Measurements from ENCODE around the gene CTDSPL.
"Not testable (repeated sequence)": the region's sequence is repeated elsewhere in the genome, so short reads cannot be mapped to it uniquely, and the experiment has no call there.

The CTDSPL gene

DNA sequence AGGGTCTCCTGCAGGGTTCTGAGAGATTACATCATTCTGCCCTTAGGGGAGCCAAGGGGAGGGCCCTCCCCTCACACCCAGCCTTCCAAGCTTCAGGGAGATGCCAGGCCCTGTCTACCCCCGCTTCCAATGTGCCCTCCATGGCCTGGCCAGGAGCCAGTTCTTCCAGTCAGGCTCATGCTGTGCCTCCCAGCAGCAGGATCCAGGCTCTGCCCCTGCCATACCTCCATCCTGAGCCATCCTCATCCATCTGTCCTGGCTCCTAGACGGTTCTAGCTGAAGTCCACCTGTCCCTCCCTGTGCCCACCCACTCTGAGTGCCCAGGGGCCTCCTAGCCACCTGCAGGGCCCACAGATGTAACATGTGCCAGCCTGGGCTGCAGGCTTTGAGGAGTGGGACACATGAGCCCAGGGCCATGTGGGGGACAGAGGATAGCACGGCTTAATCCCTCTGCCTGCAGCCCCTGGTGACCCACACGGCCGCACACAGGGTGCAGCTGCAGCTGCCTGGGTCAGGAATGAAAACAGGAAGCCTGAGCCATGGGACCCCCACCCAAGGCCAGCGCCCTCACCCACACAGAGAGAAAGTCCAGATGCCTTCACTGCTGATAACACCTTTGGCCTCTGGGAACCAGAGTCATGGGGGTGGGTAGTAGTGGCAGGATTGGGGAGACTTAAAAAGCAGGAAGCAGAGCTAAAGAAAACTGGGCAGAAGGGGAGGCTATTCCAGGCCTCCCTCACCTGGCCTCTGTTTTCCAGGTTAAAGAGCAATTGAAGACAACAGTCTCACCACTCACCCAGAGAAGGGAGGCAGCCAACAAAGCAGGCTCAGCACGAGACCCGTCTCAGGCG is 156.0 kb downstream of the CTDSPL start:
- DNase-seq (ENCODE audit: low read depth, low spot score): no peak

DNA sequence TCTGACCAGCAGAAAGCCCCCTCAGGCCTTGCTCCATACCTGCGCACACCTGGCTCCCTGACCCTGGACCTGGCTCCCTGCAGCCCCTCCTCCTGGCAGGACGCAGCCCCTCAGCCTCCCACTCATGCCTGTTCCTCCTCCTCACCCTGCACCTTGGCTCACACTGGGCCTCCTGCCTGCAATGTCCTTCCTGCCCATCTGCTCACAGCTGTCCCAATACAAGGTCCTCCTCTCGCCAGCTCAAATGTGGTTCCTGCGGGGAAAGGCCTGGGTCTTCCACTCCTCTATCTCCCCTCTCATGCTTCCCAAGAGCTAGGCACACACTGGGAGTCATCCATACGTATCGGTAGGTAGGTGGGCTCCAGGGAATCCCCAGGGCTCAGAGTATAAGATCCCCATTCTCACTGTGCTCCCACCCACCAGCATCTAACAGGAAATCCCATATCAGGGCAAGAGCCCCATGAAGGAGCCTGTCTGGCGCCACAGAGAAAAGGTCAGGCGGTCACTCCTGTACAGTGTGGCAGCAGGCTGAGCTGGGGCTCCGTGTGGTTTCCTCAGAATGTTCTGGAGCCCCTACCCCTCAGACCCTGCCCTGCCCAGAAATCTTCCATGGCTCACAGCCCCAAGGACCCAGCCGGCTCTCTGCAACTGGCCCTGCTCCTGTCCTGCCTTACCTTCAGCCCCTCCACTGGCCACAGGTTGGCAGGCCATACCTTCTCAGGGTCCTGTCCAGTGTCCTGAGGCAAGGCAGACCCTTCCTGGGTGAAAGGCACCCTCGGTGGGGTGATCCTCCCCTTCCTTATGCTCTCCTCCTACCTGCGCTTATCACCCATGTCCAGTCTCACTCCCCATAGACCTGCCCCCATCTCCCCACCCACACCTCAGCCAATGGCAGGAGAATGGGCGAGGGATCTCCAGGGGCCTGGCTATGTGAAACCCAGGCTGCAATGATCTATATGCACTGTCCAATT is 156.9 kb downstream of the CTDSPL start:
- DNase-seq (ENCODE audit: low read depth, low spot score): no peak

DNA sequence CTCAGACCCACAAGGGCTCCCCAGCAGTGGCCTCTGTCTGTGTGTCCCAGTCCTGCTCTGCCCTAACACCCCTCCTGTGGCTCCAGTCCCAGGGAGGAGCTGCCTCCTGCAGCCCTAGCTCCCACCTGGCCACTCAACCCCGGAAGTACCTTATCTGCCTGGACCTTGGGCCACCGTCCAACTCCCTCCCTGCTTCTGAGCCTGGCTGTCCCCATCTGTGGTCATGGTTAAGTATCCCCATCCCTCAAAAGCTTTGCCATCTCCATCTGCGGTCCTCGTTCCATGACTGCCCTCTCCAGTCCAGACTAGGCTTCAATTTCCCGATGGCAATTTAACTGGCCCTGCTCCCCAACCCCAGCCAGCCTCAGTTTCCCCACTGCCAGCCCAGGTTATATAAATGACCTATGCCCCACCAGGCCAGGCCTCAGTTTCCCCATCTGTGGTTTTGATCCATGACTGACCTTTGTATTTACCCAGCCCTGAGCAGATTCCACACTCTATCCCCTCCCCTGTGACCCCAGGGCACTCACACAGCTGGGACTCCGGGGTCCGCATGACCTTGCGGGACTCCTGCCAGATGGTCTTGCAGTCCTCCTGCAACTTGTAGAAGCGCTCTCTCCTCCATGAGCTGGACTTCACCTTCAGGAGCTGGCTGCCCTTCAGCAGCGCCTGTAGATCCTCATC is 158.1 kb downstream of the CTDSPL start:
- DNase-seq (ENCODE audit: low read depth, low spot score): no peak

DNA sequence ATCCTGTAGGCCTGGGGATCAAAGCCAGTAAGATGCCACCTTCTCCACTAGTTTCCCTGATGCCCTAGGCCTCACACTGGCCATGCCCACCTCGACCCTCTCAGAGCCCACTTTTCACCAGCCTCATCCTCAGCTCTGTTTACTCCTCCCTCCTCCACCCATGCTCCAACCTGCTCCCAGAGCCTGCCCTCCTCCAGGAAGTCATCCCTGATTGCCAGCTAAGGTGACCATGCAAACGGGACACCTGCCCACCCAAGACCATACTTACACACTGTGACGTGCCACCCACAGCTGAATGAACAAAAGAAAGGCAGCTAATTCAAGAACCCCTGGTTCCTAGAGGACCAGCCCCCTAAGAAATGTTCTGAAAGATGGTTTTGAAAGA is 158.7 kb downstream of the CTDSPL start:
- no peak for DNase-seq (ENCODE audit: low read depth, low spot score)

DNA sequence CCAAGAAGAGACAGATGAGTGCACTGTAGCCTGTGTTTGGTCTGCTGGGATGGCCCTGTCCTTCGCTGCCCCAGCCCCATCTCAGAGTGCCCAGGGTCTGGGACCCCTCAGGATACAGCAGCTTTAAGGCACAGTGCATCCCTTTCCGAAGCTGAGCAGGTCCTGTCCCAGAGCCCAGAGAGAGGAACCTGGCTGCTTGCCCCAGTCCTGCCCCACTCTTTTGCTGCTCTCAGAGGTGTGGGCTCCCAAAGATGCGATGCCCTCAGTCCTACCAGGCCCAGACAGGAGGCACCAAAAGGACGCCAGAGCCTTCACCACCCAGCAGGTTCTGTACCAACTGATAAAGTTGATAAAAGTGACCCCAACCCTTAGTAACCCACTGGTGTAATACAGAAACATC is 159.5 kb downstream of the CTDSPL start:
- DNase-seq (ENCODE audit: low read depth, low spot score): no peak

DNA sequence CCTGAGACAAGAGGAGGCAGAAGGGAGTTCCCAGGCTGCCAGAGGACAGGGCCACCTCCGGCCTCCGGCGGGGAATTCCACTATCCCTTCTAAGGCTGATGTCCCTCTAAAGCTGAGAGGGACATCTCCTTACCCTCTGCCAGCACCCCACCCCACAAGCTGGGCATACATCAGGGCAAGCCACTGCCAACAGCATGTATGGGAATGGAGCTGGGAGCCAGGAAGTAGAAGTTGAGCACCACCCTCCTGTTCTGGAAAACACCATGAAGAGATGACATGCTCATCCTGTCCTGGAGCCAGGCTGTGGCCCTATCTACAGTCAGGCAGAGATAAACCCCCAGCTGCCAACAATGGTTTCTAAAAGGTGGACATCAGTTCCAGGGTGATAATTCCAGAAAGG is 160.6 kb downstream of the CTDSPL start:
- no peak for DNase-seq (ENCODE audit: low read depth, low spot score)

DNA sequence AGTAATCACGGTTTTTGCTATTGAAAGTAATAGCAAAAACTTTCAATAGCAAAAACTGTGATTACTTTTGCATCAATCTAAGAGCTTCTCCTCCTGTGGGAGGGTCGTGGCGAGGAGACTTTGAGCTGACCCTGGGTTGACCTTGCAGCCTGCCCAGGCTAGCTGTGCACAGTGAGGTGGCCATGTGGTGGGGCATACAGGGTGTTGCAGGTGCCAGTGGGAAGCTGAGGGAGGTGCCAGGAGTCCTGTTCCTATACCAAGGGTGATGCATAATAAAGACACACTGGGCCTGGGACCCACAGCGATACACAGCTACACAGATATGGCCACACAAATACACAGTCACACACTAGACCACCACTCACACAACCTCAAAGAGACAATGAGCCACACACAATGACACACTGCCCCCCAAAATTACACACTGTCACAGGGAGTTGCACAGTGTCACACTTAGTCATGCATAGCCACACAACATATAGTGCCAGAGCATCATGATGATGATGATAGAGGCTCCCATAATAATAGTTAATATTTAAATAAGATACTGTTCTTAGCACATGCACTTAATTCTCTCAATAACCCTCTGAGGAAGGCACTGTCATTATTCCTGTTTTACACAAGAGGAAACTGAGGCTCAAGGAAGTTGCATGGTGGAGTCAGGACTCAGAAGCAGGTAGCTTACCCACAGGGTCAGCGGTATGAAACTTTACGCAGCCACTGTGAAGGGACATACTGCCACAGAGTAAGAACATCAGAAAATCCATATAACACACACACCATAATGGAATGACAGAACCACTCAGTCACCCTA is 161.4 kb downstream of the CTDSPL start:
- no peak for DNase-seq (ENCODE audit: low read depth, low spot score)

DNA sequence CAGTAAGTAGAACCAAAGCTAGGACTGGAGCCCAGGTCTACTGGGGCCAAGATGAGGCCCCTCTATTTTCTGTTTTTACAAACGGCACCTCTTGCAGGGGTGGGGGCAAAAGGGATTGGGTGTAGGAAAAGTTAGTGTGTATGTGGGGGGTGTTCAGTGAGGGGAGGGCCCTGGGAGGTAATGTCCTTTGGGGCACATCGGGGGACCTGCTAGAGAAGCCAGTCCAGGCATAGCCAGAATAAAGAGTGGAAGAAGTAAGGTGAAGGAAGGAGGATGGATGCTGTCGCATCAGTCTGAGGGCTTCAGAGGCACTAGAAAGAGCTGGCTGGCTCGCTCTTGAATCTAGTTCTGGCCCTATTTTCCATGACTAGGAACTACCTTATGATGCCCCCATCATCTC is 165.2 kb downstream of the CTDSPL start:
- DNase-seq (ENCODE audit: low read depth, low spot score): no peak

DNA sequence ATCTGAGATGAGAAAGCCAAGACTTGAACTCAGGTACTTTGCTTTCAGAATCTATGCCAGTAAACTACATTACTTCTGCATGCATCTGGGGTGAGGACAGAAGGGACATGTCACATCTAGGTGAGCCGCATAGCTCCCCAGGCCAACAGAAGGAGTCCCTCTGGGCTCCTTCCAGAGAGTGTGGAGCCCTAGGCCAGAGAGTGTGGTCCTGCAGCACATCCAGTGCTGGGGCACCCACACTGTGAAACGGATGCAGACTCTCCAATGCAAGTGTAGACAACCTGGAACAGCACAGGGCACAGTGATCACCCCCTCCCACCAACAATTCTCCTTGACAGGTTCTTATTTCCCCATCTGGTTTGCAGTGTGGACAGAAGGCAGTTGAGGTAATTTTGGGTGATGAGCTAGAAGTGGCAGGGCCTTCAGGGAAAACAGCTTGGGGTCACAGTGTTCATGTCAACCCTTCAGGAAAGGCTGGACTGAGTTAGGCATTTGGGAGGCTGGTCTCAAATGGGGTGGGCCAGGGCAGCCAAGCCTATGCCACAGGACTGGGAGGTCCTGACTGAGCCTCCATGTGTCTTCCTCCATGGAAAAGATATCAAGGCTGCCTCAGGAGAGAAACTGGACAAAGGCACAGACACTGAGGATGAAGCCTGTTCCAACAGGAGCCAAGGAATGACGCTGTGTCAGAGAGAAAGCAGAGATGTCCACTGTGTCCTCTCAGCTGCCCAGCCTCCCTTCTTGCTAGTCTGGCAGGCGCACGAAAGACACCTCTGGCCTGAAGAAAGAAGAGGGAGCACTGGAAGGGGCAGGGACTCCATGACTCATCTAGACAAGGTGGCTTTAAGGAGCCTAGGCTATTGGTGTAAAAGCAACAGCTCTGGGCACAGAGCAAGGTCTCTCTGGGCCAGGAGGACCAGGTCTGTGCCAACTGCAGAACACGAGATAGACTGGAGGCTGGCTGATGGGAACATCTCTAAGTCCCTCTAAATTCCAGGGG is 166.1 kb downstream of the CTDSPL start:
- no peak for DNase-seq (ENCODE audit: low read depth, low spot score)

DNA sequence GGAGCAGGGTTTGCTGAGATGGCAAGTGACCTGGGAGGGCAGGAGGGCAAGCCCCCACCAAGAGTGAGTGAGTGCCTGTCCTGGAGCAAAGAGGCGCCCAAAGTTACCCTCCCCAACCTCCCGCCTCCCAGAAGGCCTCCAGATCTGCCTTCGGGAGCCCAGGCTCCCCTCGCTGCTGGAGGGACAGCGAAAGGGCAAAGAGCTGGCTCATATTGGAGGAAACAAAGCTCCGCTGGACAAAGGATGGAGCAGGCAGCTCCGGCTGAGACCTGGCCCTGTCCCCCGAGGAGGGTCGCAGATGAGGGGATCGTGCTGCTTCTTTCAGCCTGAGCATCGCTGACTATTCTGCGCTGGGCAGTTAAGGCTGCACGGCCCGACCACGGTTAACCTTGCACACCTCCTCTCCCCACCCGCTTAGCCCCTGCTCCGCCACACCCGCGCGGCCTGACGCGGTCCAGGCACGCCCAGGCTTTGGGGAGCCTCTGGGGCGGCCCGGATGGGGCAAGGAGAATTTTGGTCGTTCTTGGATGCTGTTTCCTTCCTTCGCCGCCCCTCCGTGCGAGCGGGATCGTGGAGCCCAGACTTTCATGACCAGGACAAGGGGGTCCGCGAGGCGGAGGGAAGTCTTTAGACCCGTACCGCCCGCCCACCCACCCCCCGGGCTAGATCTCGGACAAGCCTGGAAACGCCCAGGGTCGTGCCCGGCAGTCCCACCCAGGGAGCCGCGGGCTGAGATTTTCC is 167.1 kb downstream of the CTDSPL start:
- DNase-seq (ENCODE audit: low read depth, low spot score): no peak

DNA sequence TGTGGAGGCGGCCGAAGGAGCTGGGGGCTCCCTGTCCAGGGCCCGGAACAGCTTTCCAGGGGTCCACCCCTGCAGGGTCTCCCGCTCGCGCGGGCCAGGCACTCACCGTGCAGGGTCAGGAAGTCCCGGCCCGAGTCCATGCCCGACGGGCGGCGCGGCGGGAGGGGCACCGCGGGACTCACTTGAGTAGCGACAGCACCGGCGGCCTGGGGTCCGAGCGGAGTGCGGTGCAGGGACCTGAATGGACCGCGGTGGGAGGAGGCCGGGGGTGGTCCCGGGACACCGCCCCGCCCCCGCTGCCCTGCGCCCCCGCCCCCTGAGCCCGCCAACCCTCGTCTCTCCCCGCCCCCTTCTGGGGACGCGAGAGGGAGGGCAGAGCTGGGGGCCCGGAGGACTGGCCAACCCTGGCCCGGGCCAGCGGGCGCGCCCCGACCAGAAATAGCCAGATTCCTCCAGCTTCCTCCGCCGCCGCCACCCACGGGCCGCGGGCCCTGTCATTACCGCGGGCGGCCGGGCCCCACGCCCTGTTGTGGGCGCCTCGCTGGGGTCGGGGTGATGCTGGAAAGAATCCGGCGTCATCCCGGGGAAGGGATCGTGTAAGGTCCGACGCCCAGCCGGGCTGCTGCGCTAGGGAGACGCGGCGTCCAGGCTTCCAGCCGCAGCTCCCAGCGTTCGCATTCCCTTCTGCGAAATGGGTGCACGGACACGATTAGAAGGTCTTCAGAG is 167.9 kb downstream of the CTDSPL start, which contains the start of gene PLCD1:
Gene PLCD1 (minus strand): TSS at position 243 of the 726 bp plus-strand sequence. CDS start 103 bp downstream, at position 140.
- no peak for DNase-seq (ENCODE audit: low read depth, low spot score)

DNA sequence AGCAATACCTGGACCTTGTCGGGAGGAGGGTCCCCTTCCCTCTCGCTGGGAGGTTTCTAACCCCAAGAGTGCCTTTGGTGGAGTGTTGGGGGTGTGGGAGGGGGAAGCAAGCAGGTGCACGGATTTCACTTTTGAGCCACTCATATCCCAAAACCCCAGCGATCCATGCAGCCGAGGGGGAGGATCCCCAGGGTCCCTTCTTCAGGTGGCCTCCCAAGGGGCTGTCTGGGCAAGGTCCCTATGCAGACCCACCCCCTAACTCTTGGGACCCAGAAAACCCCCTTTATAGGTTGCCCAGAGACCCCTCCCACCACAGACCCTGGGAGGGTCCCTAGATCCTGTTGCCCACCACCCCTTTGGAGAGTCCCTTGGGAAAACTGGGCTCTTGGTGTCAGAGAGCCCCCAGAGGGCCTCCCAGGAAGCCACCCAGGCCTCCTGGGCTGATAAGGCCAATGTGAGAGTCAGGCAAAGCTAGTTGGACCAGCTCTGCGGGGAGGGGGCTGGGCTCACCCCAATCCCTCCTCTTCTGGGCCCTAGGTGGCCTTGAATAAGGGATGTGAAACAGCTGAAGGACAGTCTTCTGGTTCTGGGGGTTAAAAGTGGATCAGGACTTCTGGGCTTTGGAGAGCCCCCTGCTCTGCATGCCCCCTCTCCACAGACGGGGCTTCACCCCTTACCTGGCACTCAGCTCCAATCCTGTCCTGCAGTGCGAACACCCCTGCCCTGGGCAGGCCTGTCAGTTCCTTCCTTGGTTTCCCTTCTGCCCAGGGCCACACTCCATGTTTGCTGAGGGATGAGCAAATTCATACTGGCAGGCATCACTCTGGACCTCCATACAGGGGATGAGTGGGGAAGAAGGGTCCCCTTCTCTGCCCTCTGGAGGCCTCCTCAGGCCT is 168.7 kb downstream of the CTDSPL start:
- DNase-seq (ENCODE audit: low read depth, low spot score): no peak

DNA sequence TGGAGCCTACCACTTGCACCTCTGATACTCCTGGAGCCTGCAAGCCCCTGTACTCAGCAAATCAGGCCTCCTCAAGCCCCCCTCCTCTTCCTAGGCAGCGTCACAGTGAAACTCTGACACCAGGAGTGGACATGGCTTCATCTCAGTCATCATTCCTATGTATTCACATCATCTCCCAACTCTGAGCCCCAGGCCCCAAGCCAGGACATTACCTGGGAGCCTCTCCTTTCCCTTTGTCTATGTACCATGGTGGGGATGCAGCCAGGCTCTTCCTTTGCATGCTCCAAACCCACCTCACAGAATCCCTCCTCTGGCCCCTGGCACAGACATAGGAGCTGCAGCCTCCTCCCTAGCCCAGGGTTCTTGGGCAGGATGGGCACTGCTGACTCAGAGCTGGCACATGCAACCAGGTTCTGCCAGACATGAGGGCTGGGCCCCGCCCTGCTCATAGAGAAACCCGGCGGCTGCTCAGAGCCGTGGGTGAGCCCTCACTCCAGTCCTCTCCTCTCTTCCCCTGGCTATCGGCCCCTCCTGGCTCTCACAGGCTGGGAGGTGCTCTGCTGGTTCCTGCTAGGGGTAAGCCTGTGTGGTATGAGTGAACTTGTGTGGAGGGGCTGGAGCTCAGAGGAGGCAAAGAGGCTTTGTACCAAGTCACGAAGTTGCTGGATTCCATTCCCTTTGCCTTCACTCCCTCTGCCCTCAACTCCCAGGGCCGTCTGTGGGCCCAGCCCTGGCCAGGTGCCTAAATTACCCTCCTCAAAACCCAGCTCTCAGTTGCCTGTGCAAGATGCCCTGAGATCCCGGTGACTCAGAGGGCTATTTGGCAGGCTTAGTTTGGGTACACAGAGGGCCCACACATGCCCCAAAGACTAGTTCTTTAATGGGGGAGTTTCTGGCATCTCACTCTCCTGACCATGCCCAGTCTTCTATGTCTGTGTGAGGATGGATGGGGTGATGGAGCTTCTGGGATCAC is 169.6 kb downstream of the CTDSPL start:
- no peak for DNase-seq (ENCODE audit: low read depth, low spot score)

DNA sequence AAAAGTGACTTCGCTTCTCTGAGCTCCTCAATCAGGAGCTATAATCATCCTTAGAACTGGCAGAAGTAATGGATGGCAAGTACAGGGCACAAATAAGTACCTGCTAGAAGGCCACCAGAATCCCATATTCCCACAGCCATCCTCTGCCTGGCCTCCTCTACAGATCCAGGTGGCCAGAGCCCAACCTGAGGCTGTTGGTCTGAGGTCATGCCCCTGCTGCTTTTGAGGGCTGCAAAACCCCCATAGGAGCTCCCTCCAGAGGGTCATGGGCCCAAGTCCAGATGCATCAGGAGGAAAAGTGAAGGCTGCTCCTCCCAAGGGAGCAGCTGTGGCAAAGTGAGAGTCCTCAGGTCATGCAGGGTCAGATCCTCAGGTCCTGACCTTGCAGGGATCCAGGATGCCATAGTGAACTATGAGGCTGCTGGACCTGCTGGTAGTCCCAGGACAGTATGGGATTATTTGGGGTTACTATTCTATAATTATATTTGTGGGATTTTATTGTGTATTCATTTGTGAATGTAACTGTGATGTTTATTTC is 170.7 kb downstream of the CTDSPL start:
- no peak for DNase-seq (ENCODE audit: low read depth, low spot score)

DNA sequence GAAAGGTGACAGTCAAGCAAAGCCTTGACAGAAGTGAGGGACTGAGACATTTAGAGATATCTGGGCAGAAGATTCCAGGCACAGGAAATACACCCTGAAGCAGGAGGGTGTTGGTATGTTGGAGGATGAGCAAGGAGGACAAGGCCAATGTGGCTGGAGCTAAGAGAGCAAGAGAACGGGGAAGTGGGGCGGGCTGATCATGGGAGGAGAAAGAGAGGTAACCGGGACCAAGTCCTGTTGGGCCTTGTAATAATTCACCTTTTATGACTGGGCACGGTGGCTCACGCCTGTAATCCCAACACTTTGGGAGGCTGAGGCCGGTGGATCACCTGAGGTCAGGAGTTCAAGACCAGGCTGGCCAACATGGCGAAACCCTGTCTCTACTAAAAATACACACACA is 171.9 kb downstream of the CTDSPL start:
- DNase-seq (ENCODE audit: low read depth, low spot score): not testable (repeated sequence)

Data from activated naive CD8-positive, alpha-beta T cell treated with anti-CD3 and anti-CD28 coated beads, Interleukin-2, amount 50 U/mL, for 16 hours (primary cell).